Activated CD4-positive, alpha-beta T cell treated with anti-CD3 and anti-CD28 coated beads, Interleukin-2, amount 50 U/mL, for 24 hours (primary cell): ENCODE measurements around the gene SPRY1.
A peak's percentile ranks its signal among the peaks of the same experiment; 100 is the strongest.

Source experiments
- DNase-seq, 2 donors: peaks; one replicate each; pipeline ENCODE4 v3.0.0-alpha.2; 2020; ENCODE audit warnings: low read depth in 1 of 2, low spot score in 1 of 2

SPRY1 gene

GRCh38 chr4:123396307-123397143 is at the start of gene SPRY1:
Gene SPRY1 (plus strand): TSS chr4:123396795. CDS start chr4:123401592, 4,797 bp downstream.
- DNase-seq, result peak; percentile 31 to 72

GRCh38 chr4:123346951-123347350 is 49.6 kb upstream of the SPRY1 start:
- no peak for DNase-seq

GRCh38 chr4:123348946-123349345 is 47.6 kb upstream of the SPRY1 start:
- DNase-seq, result no peak

GRCh38 chr4:123349421-123350190 is 47.0 kb upstream of the SPRY1 start:
- DNase-seq, result no peak

- DNase-seq, result no peak
Measured at GRCh38 chr4:123350191-123350544, 46.4 kb upstream of the SPRY1 start.

GRCh38 chr4:123350726-123351125 is 45.9 kb upstream of the SPRY1 start:
- DNase-seq, result no peak

GRCh38 chr4:123351713-123352112 is 44.9 kb upstream of the SPRY1 start:
- no peak for DNase-seq

- DNase-seq, result no peak
Measured at GRCh38 chr4:123352240-123352945, 44.2 kb upstream of the SPRY1 start.

- DNase-seq, result no peak
Measured at GRCh38 chr4:123352966-123353365, 43.6 kb upstream of the SPRY1 start.

- no peak for DNase-seq
Measured at GRCh38 chr4:123353656-123354055, 42.9 kb upstream of the SPRY1 start.

GRCh38 chr4:123354701-123355100 is 41.9 kb upstream of the SPRY1 start:
- DNase-seq, result no peak

GRCh38 chr4:123356921-123357320 is 39.7 kb upstream of the SPRY1 start:
- no peak for DNase-seq

- no peak for DNase-seq
Measured at GRCh38 chr4:123359449-123360315, 36.9 kb upstream of the SPRY1 start.

GRCh38 chr4:123361195-123361861 is 35.3 kb upstream of the SPRY1 start:
- DNase-seq, result no peak

GRCh38 chr4:123362103-123362502 is 34.5 kb upstream of the SPRY1 start:
- DNase-seq, result no peak

GRCh38 chr4:123363729-123364128 is 32.9 kb upstream of the SPRY1 start:
- DNase-seq, result no peak

- DNase-seq, result no peak
Measured at GRCh38 chr4:123364906-123365305, 31.7 kb upstream of the SPRY1 start.

- no peak for DNase-seq
Measured at GRCh38 chr4:123365412-123365811, 31.2 kb upstream of the SPRY1 start.

GRCh38 chr4:123366144-123366748 is 30.3 kb upstream of the SPRY1 start:
- DNase-seq, result no peak

GRCh38 chr4:123378794-123379193 is 17.8 kb upstream of the SPRY1 start:
- DNase-seq, result no peak
